ENCODE results near the gene ASB5. TPM values are rescaled to one million over a fixed set of nuclear protein-coding genes. Genes with fewer than 3 reads are reported as not detected.

ASB5 gene
- total RNA-seq, 1 experiment from 2014 or later, result not detected

DNA sequence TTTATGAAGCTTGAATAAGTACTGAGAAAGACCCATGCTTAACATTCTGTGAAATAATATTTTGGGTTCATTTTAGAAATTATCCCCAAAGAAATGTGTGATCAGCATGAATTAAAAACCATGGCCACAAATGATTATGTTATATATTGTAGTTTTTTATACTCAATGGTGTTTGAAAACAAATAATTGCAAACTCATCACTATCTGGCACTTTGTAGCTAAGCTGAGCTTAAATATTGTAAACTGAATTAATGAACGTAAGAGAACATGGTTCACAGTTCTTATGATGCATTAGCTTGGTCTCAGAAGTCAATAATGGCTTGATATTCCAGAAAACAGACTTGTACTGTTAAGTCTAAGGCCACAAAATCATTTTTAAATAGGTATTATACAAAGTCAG is 24.6 kb upstream of the ASB5 start:
- TF ChIP-seq CTCF (IDR thresholded peaks at IDR 0.05; ENCODE audit: unreplicated experiment), result no peak
- CTCF ChIA-PET, result no interaction called here
- H3K4me1 Mint-ChIP-seq (ENCODE audit: low read depth, unreplicated experiment), result no peaks in the 10 kb centered on the region
- intact Hi-C loops (cut with micrococcal nuclease; ENCODE audit: unreplicated experiment), result no loop called here
- H3K9me3 Mint-ChIP-seq (ENCODE audit: low read depth, unreplicated experiment), result no peaks in the 10 kb centered on the region
- no peak overlapping the region for H3K27ac Mint-ChIP-seq (ENCODE audit: unreplicated experiment)
- BruUV-seq (replicated peaks), result no TSS peak
- DNase-seq, result no peak
- no peak overlapping the region for H3K4me3 Mint-ChIP-seq (ENCODE audit: low read depth, unreplicated experiment)
- H3K36me3 Mint-ChIP-seq (ENCODE audit: insufficient read depth, unreplicated experiment), result no peaks in the 10 kb centered on the region
- no peaks in the 10 kb centered on the region for H3K27me3 Mint-ChIP-seq (ENCODE audit: unreplicated experiment)

- no peak overlapping the region for H3K4me3 Mint-ChIP-seq (ENCODE audit: low read depth, unreplicated experiment)
- CTCF ChIA-PET, result no interaction called here
- H3K27ac Mint-ChIP-seq (ENCODE audit: unreplicated experiment), result no peak overlapping the region
- no peak for DNase-seq
- intact Hi-C loops (cut with micrococcal nuclease; ENCODE audit: unreplicated experiment), result no loop called here
- H3K4me1 Mint-ChIP-seq (ENCODE audit: low read depth, unreplicated experiment), result no peaks in the 10 kb centered on the region
- H3K27me3 Mint-ChIP-seq (ENCODE audit: unreplicated experiment), result no peaks in the 10 kb centered on the region
- no peaks in the 10 kb centered on the region for H3K9me3 Mint-ChIP-seq (ENCODE audit: low read depth, unreplicated experiment)
- no TSS peak for BruUV-seq (replicated peaks)
- no peaks in the 10 kb centered on the region for H3K36me3 Mint-ChIP-seq (ENCODE audit: insufficient read depth, unreplicated experiment)
- no peak for TF ChIP-seq CTCF (IDR thresholded peaks at IDR 0.05; ENCODE audit: unreplicated experiment)
These were observed 23.9 kb upstream of the ASB5 start for GRCh38 chr4:176292920-176293319.

- Mint-ChIP-seq H3K27me3 (ENCODE audit: unreplicated experiment) (no peaks in the 10 kb centered on the region), H3K27ac (ENCODE audit: unreplicated experiment) (no peak overlapping the region), H3K36me3 (ENCODE audit: insufficient read depth, unreplicated experiment) (no peaks in the 10 kb centered on the region), H3K4me1 (ENCODE audit: low read depth, unreplicated experiment) (no peaks in the 10 kb centered on the region), H3K9me3 (ENCODE audit: low read depth, unreplicated experiment) (no peaks in the 10 kb centered on the region), H3K4me3 (ENCODE audit: low read depth, unreplicated experiment) (no peak overlapping the region)
- TF ChIP-seq CTCF (IDR thresholded peaks at IDR 0.05; ENCODE audit: unreplicated experiment), result no peak
- no TSS peak for BruUV-seq (replicated peaks)
- intact Hi-C loops (cut with micrococcal nuclease; ENCODE audit: unreplicated experiment), result no loop called here
- no peak for DNase-seq
- CTCF ChIA-PET, result no interaction called here
These were observed 22.7 kb upstream of the ASB5 start for GRCh38 chr4:176291748-176292147.

GRCh38 chr4:176290520-176290919 is 21.5 kb upstream of the ASB5 start:
- BruUV-seq (replicated peaks), result no TSS peak
- Mint-ChIP-seq H3K36me3 (ENCODE audit: insufficient read depth, unreplicated experiment) (no peaks in the 10 kb centered on the region), H3K9me3 (ENCODE audit: low read depth, unreplicated experiment) (no peaks in the 10 kb centered on the region), H3K4me1 (ENCODE audit: low read depth, unreplicated experiment) (no peaks in the 10 kb centered on the region), H3K27ac (ENCODE audit: unreplicated experiment) (no peak overlapping the region), H3K4me3 (ENCODE audit: low read depth, unreplicated experiment) (no peak overlapping the region), H3K27me3 (ENCODE audit: unreplicated experiment) (no peaks in the 10 kb centered on the region)
- TF ChIP-seq CTCF (IDR thresholded peaks at IDR 0.05; ENCODE audit: unreplicated experiment), result no peak
- CTCF ChIA-PET, result interaction anchor here (0.6 kb wide), 1 partner anchor 40 kb away, joined by 3 read pairs; no protein-coding TSS in a partner anchor
- no peak for DNase-seq
- intact Hi-C loops (cut with micrococcal nuclease; ENCODE audit: unreplicated experiment), result no loop called here

GRCh38 chr4:176289561-176289960 is 20.5 kb upstream of the ASB5 start:
- intact Hi-C loops (cut with micrococcal nuclease; ENCODE audit: unreplicated experiment), result no loop called here
- no peaks in the 10 kb centered on the region for H3K36me3 Mint-ChIP-seq (ENCODE audit: insufficient read depth, unreplicated experiment)
- TF ChIP-seq CTCF (IDR thresholded peaks at IDR 0.05; ENCODE audit: unreplicated experiment), result no peak
- DNase-seq, result no peak
- H3K4me1 Mint-ChIP-seq (ENCODE audit: low read depth, unreplicated experiment), result no peaks in the 10 kb centered on the region
- no peak overlapping the region for H3K4me3 Mint-ChIP-seq (ENCODE audit: low read depth, unreplicated experiment)
- CTCF ChIA-PET, result no interaction called here
- no peak overlapping the region for H3K27ac Mint-ChIP-seq (ENCODE audit: unreplicated experiment)
- BruUV-seq (replicated peaks), result no TSS peak
- no peaks in the 10 kb centered on the region for H3K9me3 Mint-ChIP-seq (ENCODE audit: low read depth, unreplicated experiment)
- no peaks in the 10 kb centered on the region for H3K27me3 Mint-ChIP-seq (ENCODE audit: unreplicated experiment)
